ENCODE results near the gene BET1.

BET1 gene

GRCh38 chr7:94041529-94041928 is 37.4 kb upstream of the BET1 start:
- TF ChIP-seq CTCF (IDR thresholded peaks at IDR 0.05; ENCODE audit: insufficient read depth, low read length, poor library complexity, severe bottlenecking) = no peak
- DNase-seq (ENCODE audit: extremely low read depth, insufficient read length) = no peak
- no peak overlapping the region for H3K4me3 ChIP-seq (replicated peaks; ENCODE audit: low read depth, low read length)
- H3K36me3 ChIP-seq (ENCODE audit: control insufficient read depth, insufficient read depth, low read length) = no peaks in the 10 kb centered on the region
- H3K27me3 ChIP-seq (replicated peaks; ENCODE audit: control insufficient read depth, insufficient read depth, low read length) = no peaks in the 10 kb centered on the region

GRCh38 chr7:94040254-94040653 is 36.1 kb upstream of the BET1 start:
- DNase-seq (ENCODE audit: extremely low read depth, insufficient read length) = no peak
- H3K36me3 ChIP-seq (ENCODE audit: control insufficient read depth, insufficient read depth, low read length) = no peaks in the 10 kb centered on the region
- H3K4me3 ChIP-seq (replicated peaks; ENCODE audit: low read depth, low read length) = no peak overlapping the region
- H3K27me3 ChIP-seq (replicated peaks; ENCODE audit: control insufficient read depth, insufficient read depth, low read length) = no peaks in the 10 kb centered on the region
- no peak for TF ChIP-seq CTCF (IDR thresholded peaks at IDR 0.05; ENCODE audit: insufficient read depth, low read length, poor library complexity, severe bottlenecking)

- DNase-seq (ENCODE audit: extremely low read depth, insufficient read length) = no peak
- H3K36me3 ChIP-seq (ENCODE audit: control insufficient read depth, insufficient read depth, low read length) = no peaks in the 10 kb centered on the region
- H3K27me3 ChIP-seq (replicated peaks; ENCODE audit: control insufficient read depth, insufficient read depth, low read length) = no peaks in the 10 kb centered on the region
- no peak for TF ChIP-seq CTCF (IDR thresholded peaks at IDR 0.05; ENCODE audit: insufficient read depth, low read length, poor library complexity, severe bottlenecking)
- H3K4me3 ChIP-seq (replicated peaks; ENCODE audit: low read depth, low read length) = no peak overlapping the region
These were observed 35.3 kb upstream of the BET1 start for GRCh38 chr7:94039368-94040035.

GRCh38 chr7:94031865-94032264 is 27.7 kb upstream of the BET1 start:
- TF ChIP-seq CTCF (IDR thresholded peaks at IDR 0.05; ENCODE audit: insufficient read depth, low read length, poor library complexity, severe bottlenecking) = no peak
- Histone ChIP-seq H3K4me3 (replicated peaks; ENCODE audit: low read depth, low read length) (no peak overlapping the region), H3K27me3 (replicated peaks; ENCODE audit: control insufficient read depth, insufficient read depth, low read length) (no peaks in the 10 kb centered on the region), H3K36me3 (ENCODE audit: control insufficient read depth, insufficient read depth, low read length) (no peaks in the 10 kb centered on the region)
- DNase-seq (ENCODE audit: extremely low read depth, insufficient read length) = no peak

- DNase-seq (ENCODE audit: extremely low read depth, insufficient read length) = no peak
- Histone ChIP-seq H3K36me3 (ENCODE audit: control insufficient read depth, insufficient read depth, low read length) (no peaks in the 10 kb centered on the region), H3K27me3 (replicated peaks; ENCODE audit: control insufficient read depth, insufficient read depth, low read length) (no peaks in the 10 kb centered on the region), H3K4me3 (replicated peaks; ENCODE audit: low read depth, low read length) (no peak overlapping the region)
- no peak for TF ChIP-seq CTCF (IDR thresholded peaks at IDR 0.05; ENCODE audit: insufficient read depth, low read length, poor library complexity, severe bottlenecking)
These were observed 26.5 kb upstream of the BET1 start for GRCh38 chr7:94030634-94031033.

- TF ChIP-seq CTCF (IDR thresholded peaks at IDR 0.05; ENCODE audit: insufficient read depth, low read length, poor library complexity, severe bottlenecking) = no peak
- DNase-seq (ENCODE audit: extremely low read depth, insufficient read length) = no peak
- H3K36me3 ChIP-seq (ENCODE audit: control insufficient read depth, insufficient read depth, low read length) = no peaks in the 10 kb centered on the region
- no peak overlapping the region for H3K4me3 ChIP-seq (replicated peaks; ENCODE audit: low read depth, low read length)
- H3K27me3 ChIP-seq (replicated peaks; ENCODE audit: control insufficient read depth, insufficient read depth, low read length) = no peaks in the 10 kb centered on the region
These were observed 25.8 kb upstream of the BET1 start for GRCh38 chr7:94029976-94030375.

Data from GM06990 (cell line).